Measurements from ENCODE around the gene CCL5. TPM values are rescaled to one million over a fixed set of nuclear protein-coding genes. Genes with fewer than 3 reads are reported as not detected.

Gene CCL5
- total RNA-seq, 1 experiment from 2014 or later, result not detected

DNA sequence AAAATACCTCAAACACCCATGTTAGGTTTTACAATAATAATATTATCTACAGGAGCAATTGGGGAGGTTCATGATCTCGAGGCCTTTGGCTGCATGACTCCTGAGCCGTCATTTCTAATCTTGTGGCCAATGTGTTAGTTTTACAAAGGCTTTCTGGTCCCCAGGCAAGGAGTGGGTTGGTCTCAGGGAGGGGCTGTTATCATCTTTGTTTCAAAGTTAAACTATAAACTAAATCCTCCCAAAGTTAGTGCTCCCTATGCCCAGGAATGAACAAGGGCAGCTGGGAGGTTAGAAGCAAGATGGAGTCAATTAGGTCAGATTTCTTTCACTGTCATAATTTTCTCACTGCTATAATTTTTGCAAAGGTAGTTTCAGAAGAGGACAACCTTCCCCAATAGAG, 9.1 kb upstream of the CCL5 start:
- Histone ChIP-seq H2BK20ac (ENCODE audit: low read depth, low read length, poor library complexity, severe bottlenecking) (no peak overlapping the region), H3K4ac (ENCODE audit: low read depth, low read length) (no peak overlapping the region), H4K5ac (ENCODE audit: insufficient read length, low read depth, low read length) (no peak overlapping the region), H2BK12ac (ENCODE audit: insufficient read length, low read depth, low read length) (no peak overlapping the region), H3K9me3 (ENCODE audit: control insufficient read depth, low read depth, low read length) (no peaks in the 10 kb centered on the region), H2BK15ac (ENCODE audit: low read depth, low read length) (no peak overlapping the region), H2BK5ac (ENCODE audit: insufficient read length, low read length) (no peak overlapping the region), H3K4me2 (ENCODE audit: insufficient read depth, insufficient read length, low read length) (no peak overlapping the region), H3T11ph (ENCODE audit: low read length) (no peak overlapping the region), H3K79me1 (ENCODE audit: insufficient read depth, low read depth, low read length, poor library complexity, severe bottlenecking) (no peaks in the 10 kb centered on the region), H3K18ac (ENCODE audit: insufficient read length, low read depth, low read length) (no peak overlapping the region), H3K23ac (ENCODE audit: insufficient read length, low read depth, low read length) (no peak overlapping the region), H4K20me1 (ENCODE audit: control insufficient read depth, insufficient read depth, insufficient read length) (no peaks in the 10 kb centered on the region), H3K56ac (ENCODE audit: insufficient read length, low read depth, low read length) (no peak overlapping the region), H2AFZ (ENCODE audit: low read length) (no peak overlapping the region), H3K4me1 (ENCODE audit: insufficient read depth, low read length) (peaks cover 2% of the 10 kb centered on the region; the same call in 1 of the 2 replicates), H3K9ac (ENCODE audit: extremely low read depth, insufficient read length, low read length) (no peak overlapping the region), H3K79me2 (ENCODE audit: insufficient read depth, low read length) (no peaks in the 10 kb centered on the region), H2AK5ac (ENCODE audit: insufficient read length, low read length) (no peak overlapping the region), H2BK120ac (ENCODE audit: low read depth, low read length, poor library complexity, severe bottlenecking) (no peak overlapping the region), H3K27me3 (ENCODE audit: insufficient read depth, low read length) (no peaks in the 10 kb centered on the region), H4K8ac (replicated peaks; ENCODE audit: insufficient read length, low read depth, low read length) (no peak overlapping the region), H4K91ac (ENCODE audit: insufficient read length, low read depth, low read length) (no peak overlapping the region), H3K23me2 (ENCODE audit: insufficient read length, low read depth, low read length, poor library complexity, severe bottlenecking) (no peaks in the 10 kb centered on the region), H3K27ac (ENCODE audit: insufficient read length, low read depth, low read length) (no peak overlapping the region), H3K14ac (ENCODE audit: insufficient read depth, low read length) (no peak overlapping the region)
- Mint-ChIP-seq H3K4me3 (no peak overlapping the region), H3K36me3 (ENCODE audit: insufficient read depth in 1 of 3, low read depth in 3 of 3) (no peaks in the 10 kb centered on the region), H3K9me3 (no peaks in the 10 kb centered on the region), H3K4me1 (peaks cover 15 to 20% of the 10 kb centered on the region in 2 experiments), H3K27me3 (ENCODE audit: low read depth) (no peaks in the 10 kb centered on the region), H3K27ac (no peak overlapping the region)
- DNase-seq, result no peak
- no CpG with 5 or more reads among the region's 2 CpGs for WGBS (ENCODE audit: extremely low coverage, insufficient read length, low lambda C conversion rate)
- TF ChIP-seq CTCF (conservative IDR thresholded peaks at IDR 0.05), result no peak

All from H9 (cell line).